AG08396 (cell line): ENCODE data around the gene MYBBP1A.

Source experiments
- DNase-seq: peaks from one replicate; pipeline ENCODE4 v3.0.0; 2012; ENCODE audit warnings: low spot score, mixed read lengths

MYBBP1A gene

GRCh38 chr17:4536742-4537411, 18.3 kb downstream of the MYBBP1A start:
- DNase-seq: no peak

- peak; percentile 63 for DNase-seq
These were observed 18.9 kb downstream of the MYBBP1A start for GRCh38 chr17:4536259-4536741.

GRCh38 chr17:4535667-4536258, 19.4 kb downstream of the MYBBP1A start:
- no peak for DNase-seq

GRCh38 chr17:4534928-4535666, 20.1 kb downstream of the MYBBP1A start:
- no peak for DNase-seq

GRCh38 chr17:4534515-4534914, 20.7 kb downstream of the MYBBP1A start:
- DNase-seq: no peak

- DNase-seq: no peak
These were observed 21.4 kb downstream of the MYBBP1A start for GRCh38 chr17:4533523-4534504.

- DNase-seq: no peak
These were observed 22.2 kb downstream of the MYBBP1A start for GRCh38 chr17:4532860-4533522.

GRCh38 chr17:4531988-4532736, 23.0 kb downstream of the MYBBP1A start:
- DNase-seq: no peak

GRCh38 chr17:4530799-4531730, 24.1 kb downstream of the MYBBP1A start:
- no peak for DNase-seq

GRCh38 chr17:4529533-4530152, 25.5 kb downstream of the MYBBP1A start:
- no peak for DNase-seq

GRCh38 chr17:4527566-4528125, 27.5 kb downstream of the MYBBP1A start:
- DNase-seq: no peak

- no peak for DNase-seq
These were observed 28.1 kb downstream of the MYBBP1A start for GRCh38 chr17:4527134-4527533.

GRCh38 chr17:4525691-4526397, 29.3 kb downstream of the MYBBP1A start:
- DNase-seq: no peak

- no peak for DNase-seq
These were observed 31.2 kb downstream of the MYBBP1A start for GRCh38 chr17:4523946-4524345.

GRCh38 chr17:4522661-4523060, 32.5 kb downstream of the MYBBP1A start:
- no peak for DNase-seq

- no peak for DNase-seq
These were observed 34.1 kb downstream of the MYBBP1A start for GRCh38 chr17:4520894-4521600.
